Mononuclear cell (primary cell): ENCODE data around the gene PRRT3. TPM values are rescaled to one million over a fixed set of nuclear protein-coding genes. Genes with fewer than 3 reads are reported as not detected.
"Not testable (repeated sequence)": the region's sequence is repeated elsewhere in the genome, so short reads cannot be mapped to it uniquely, and the experiment has no call there.

ENCODE experiments used
- H3K27me3 ChIP-seq: 2 replicates; pipeline ENCODE4 v1.6.0; 2011; ENCODE audit warnings: low read length, control low read depth; ENCODE audit not compliant: insufficient read depth
- H3K4me1 ChIP-seq: 2 replicates; pipeline ENCODE4 v1.5.1; 2011; ENCODE audit warnings: mild to moderate bottlenecking, low read length, control low read depth; ENCODE audit not compliant: insufficient read depth
- H3K4me3 ChIP-seq: 2 replicates; pipeline ENCODE4 v1.5.1; 2011; ENCODE audit warnings: mild to moderate bottlenecking, low read length, moderate library complexity
- H3K9me3 ChIP-seq: 2 replicates; pipeline ENCODE4 v1.5.1; 2011; ENCODE audit warnings: low read depth, mild to moderate bottlenecking, control low read depth, low read length
- total RNA-seq: library from RNA; depleted of rRNA; stranded (reverse); fragments of >200 nt; gene quantifications from one replicate; pipeline ENCODE4 v1.2.3, GENCODE V29; 2012

Gene PRRT3
- total RNA-seq, 1 donor = 3.9 TPM

- H3K27me3 ChIP-seq, H3K9me3 ChIP-seq, H3K4me3 ChIP-seq: not testable (repeated sequence)
- peaks cover 18% of the 10 kb centered on the region for H3K4me1 ChIP-seq
These were observed 51.2 kb downstream of the PRRT3 start for GRCh38 chr3:9900965-9901415.

- H3K9me3 ChIP-seq = no peaks in the 10 kb centered on the region
- H3K27me3 ChIP-seq = no peaks in the 10 kb centered on the region
- H3K4me1 ChIP-seq = peaks cover 21% of the 10 kb centered on the region
- H3K4me3 ChIP-seq = no peak overlapping the region
These were observed 52.9 kb downstream of the PRRT3 start for GRCh38 chr3:9899289-9899791.

DNA sequence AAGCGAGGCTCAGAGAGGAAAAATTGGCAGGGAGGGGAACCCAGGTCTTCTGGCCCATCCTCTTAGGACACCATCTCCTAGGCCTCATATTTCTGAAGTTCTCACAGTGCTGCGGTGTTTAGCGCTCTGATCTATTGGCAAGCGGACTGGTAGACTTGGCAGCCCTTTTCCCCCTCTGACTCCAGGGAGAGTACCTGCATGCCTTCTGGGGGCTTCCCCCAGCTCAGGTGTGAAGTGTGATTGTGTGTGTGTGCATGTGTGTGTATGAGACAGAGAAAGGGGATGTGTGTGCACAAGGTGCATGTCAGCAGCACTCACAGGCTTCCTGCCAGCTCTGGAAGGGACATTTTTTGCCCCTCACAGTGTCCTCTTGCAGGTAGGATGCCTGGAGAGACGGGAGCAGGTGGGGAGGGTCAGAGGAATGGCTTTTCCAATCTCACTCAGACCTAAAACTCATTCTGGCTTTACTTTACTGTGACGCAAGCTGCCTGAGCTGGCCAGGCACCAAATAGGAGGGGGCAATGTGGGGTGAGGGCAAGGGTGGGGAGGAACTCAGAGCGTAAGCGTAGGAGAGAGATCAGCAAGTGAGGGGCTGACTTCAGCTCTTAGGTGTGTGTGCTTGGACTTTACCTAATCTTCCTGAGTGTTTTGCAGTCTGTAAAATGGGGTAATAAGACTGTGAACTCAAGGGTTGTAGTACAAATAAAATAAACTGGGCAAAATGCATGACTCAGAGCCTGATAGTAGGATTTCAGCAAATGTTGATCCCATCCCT is 53.6 kb downstream of the PRRT3 start:
- Histone ChIP-seq H3K9me3 (no peaks in the 10 kb centered on the region), H3K27me3 (no peaks in the 10 kb centered on the region), H3K4me1 (peaks cover 23% of the 10 kb centered on the region), H3K4me3 (no peak overlapping the region)

DNA sequence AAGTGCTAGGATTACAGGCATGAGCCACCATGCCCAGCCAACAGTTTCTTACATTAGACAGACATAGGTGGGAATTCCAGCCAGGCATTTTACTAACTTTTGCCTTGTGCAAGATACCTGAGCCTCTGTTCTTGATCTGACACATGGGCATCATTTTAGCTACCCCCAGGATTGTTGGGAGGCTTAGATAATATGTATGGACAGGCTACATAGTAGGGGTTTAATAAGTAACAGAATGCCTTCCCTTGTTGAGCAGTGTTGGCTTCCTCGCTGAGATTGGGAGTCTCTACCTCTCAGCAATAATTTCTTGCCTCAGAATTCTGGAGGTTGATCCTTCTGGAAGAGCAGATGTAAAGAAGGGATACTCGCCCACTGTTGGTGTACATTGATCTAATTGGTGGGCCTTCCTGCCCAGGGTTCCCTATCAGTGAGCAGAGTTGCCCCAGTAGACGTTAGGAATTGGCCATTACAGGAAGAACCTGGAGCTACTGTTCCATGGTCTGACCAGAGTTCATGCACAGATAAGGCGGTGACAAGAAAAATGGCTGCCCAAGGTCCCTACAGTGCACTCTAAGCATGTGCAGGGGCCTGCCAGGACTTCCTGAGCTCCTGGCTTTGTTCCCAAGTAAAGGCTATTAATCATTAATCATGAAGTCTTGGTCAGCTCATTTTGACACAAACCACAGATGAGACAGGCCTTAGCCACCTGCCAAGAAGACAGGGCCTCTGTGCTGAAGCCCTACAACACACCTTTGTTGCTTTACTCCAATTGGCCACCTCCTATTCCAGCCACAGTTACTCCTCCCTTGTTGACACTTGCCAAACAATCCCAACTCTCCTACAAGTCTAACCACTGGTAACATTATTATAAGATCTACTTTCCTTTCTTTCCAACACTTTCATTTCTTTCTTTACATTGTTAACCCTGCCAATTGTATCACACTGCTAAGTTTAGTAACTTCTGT is 54.5 kb downstream of the PRRT3 start:
- H3K4me3 ChIP-seq = no peak overlapping the region
- H3K4me1 ChIP-seq = peaks cover 25% of the 10 kb centered on the region
- H3K9me3 ChIP-seq = no peaks in the 10 kb centered on the region
- H3K27me3 ChIP-seq = no peaks in the 10 kb centered on the region

DNA sequence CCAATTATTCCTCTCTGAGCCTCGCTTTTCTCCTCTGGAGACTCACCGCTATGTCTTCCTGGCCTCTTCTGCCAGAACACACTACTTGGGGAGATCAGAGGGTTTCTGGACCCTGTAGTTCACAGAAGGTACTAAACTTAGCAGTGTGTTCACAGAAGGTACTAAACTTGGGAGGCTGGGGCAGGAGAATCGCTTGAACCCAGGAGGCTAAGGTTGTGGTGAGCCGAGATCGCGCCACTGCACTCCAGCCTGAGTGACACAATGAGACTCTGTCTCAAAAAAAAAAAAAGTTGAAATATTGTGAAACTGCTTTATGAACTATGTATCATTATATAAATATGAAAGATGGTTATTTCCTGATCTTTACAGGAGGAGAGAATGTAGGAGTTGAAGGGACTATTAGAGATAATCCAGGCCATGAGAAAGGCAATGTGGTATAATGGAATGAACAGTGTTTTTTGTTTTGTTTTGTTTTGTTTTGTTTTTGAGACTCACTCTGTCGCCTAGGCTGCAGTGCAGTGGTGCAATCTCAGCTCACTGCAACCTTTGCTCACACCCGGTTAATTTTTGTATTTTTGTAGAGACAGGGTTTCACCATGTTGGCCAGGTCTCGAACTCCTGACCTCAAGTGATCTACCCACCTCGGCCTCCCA is 55.3 kb downstream of the PRRT3 start:
- not testable (repeated sequence) for H3K4me3 ChIP-seq, H3K9me3 ChIP-seq, H3K27me3 ChIP-seq
- H3K4me1 ChIP-seq = peaks cover 22% of the 10 kb centered on the region

GRCh38 chr3:9895715-9896114 is 56.5 kb downstream of the PRRT3 start:
- H3K9me3 ChIP-seq, H3K27me3 ChIP-seq, H3K4me3 ChIP-seq: not testable (repeated sequence)
- peaks cover 30% of the 10 kb centered on the region for H3K4me1 ChIP-seq

Other genes with a start within 250 kb of the PRRT3 start
- not detected for gene CPNE9, start 248.6 kb downstream of the PRRT3 start, total RNA-seq
- 40.9 TPM for gene BRPF1, start 220.7 kb downstream of the PRRT3 start, total RNA-seq
- 7.8 TPM for gene OGG1, start 202.5 kb downstream of the PRRT3 start, total RNA-seq
- gene CAMK1, start 182.5 kb downstream of the PRRT3 start, total RNA-seq = 24.7 TPM
- gene TADA3, start 159.9 kb downstream of the PRRT3 start, total RNA-seq = 28.8 TPM
- gene ARPC4, start 159.3 kb downstream of the PRRT3 start, total RNA-seq = 284 TPM
- 44.6 TPM for gene TTLL3, start 142.1 kb downstream of the PRRT3 start, total RNA-seq
- gene RPUSD3, start 108.4 kb downstream of the PRRT3 start, total RNA-seq = 5.7 TPM
- not detected for gene CIDEC, start 72.2 kb downstream of the PRRT3 start, total RNA-seq
- 15.0 TPM for gene JAGN1, start 61.8 kb downstream of the PRRT3 start, total RNA-seq
- 0.10 TPM for gene IL17RE, start 49.6 kb downstream of the PRRT3 start, total RNA-seq
- gene IL17RC, start 35.3 kb downstream of the PRRT3 start, total RNA-seq = 2.7 TPM
- gene CRELD1, start 18.6 kb downstream of the PRRT3 start, total RNA-seq = 7.2 TPM
- gene EMC3, start 34.4 kb upstream of the PRRT3 start, total RNA-seq = 77.1 TPM
- gene FANCD2, start 74.0 kb upstream of the PRRT3 start, total RNA-seq = 15.7 TPM
- gene FANCD2OS, start 155.8 kb upstream of the PRRT3 start, total RNA-seq = not detected
- gene BRK1, start 163.3 kb upstream of the PRRT3 start, total RNA-seq = 73.0 TPM
- gene VHL, start 189.4 kb upstream of the PRRT3 start, total RNA-seq = 75.0 TPM
- gene IRAK2, start 212.5 kb upstream of the PRRT3 start, total RNA-seq = 14.6 TPM